Kidney epithelial cell (primary cell): ENCODE results near the gene OMP. TPM values are rescaled to one million over a fixed set of nuclear protein-coding genes. Genes with fewer than 3 reads are reported as not detected.
"Not testable (repeated sequence)": the region's sequence is repeated elsewhere in the genome, so short reads cannot be mapped to it uniquely, and the experiment has no call there.

Experiments used
- DNase-seq: peaks from one replicate; pipeline ENCODE4 v3.0.0-alpha.2; 2010; ENCODE audit warnings: low read depth
- H3K27me3 ChIP-seq: 2 replicates; pipeline ENCODE4 v1.6.0; 2011; ENCODE audit warnings: low read length; ENCODE audit not compliant: control insufficient read depth, insufficient read depth
- H3K36me3 ChIP-seq: 2 replicates; pipeline ENCODE4 v1.5.1; 2011; ENCODE audit warnings: low read length; ENCODE audit not compliant: control insufficient read depth, insufficient read depth
- H3K4me3 ChIP-seq: 2 replicates; pipeline ENCODE4 v1.5.1; 2011; ENCODE audit warnings: low read depth, mild to moderate bottlenecking, control low read depth, low read length
- total RNA-seq: library from RNA; depleted of rRNA; stranded (reverse); fragments of >200 nt; gene quantifications from 2 replicates; pipeline ENCODE4 v1.2.3, GENCODE V29; 2015
- TF ChIP-seq, protein P1 (sequence below): IDR thresholded peaks from 2 replicates; pipeline ENCODE4 v1.5.1; 2011; ENCODE audit warnings: mild to moderate bottlenecking, moderate library complexity, low read length, control low read depth, inconsistent platforms; ENCODE audit not compliant: insufficient read depth, poor library complexity, severe bottlenecking

OMP gene
- total RNA-seq, 1 donor from 2014 or later, result not detected

DNA sequence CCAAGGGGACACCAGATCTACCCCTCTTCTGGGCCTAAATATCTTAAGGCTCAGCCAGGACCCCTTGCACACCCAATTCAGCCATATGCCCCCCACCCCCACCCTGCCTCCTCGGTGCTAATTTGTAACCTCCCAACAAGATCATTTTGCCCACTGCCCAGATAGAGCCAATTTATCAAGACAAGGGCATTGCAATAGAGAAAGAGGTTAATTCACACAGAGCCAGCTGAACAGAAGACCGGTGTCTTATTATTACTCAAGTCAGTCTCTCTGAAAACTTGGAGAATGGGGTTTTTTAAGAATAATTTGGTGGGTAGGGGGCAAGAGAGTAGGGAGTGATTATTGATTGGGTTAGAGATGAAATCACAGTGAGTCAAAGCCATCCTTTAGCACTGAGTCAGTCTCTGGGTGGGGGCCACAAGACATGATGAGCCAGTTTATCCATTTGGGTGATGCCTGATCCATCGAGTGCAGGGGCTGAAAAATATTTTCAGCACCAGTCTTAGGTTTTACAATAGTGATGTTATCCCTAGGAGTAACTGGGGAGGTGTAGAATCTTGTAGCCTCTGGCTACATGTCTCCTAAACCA, 45.7 kb upstream of the OMP start:
- TF ChIP-seq, protein P1, sequence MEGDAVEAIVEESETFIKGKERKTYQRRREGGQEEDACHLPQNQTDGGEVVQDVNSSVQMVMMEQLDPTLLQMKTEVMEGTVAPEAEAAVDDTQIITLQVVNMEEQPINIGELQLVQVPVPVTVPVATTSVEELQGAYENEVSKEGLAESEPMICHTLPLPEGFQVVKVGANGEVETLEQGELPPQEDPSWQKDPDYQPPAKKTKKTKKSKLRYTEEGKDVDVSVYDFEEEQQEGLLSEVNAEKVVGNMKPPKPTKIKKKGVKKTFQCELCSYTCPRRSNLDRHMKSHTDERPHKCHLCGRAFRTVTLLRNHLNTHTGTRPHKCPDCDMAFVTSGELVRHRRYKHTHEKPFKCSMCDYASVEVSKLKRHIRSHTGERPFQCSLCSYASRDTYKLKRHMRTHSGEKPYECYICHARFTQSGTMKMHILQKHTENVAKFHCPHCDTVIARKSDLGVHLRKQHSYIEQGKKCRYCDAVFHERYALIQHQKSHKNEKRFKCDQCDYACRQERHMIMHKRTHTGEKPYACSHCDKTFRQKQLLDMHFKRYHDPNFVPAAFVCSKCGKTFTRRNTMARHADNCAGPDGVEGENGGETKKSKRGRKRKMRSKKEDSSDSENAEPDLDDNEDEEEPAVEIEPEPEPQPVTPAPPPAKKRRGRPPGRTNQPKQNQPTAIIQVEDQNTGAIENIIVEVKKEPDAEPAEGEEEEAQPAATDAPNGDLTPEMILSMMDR, result no peak
- Histone ChIP-seq H3K4me3 (no peak overlapping the region), H3K27me3 (no peaks in the 10 kb centered on the region), H3K36me3 (no peaks in the 10 kb centered on the region)
- DNase-seq, result no peak

DNA sequence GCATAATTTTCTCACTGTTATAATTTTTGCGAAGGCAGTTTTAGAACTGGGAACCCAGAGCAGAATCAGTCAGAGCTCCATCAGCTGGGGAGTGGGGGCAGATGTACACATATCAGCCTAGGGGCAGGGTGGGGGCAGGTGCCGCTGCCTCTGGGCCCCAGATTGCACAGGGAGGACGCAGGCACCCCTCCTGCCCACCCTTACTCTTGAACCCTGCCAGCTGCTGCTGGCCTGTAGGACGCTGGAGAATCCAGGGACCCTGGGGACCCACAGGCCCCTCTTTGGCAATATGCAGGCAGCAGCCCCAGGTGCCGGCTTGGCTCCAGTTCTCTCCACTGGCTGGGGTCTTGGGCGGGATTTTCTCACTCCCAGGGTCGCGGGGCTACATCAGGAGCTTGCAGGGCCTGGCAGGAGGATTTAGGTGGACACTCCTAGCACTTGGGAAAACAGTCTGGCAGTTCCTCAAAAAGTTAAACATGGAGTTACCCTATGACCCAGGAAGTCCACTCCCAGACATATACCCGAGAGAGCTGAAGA, 44.6 kb upstream of the OMP start:
- TF ChIP-seq, protein P1, result no peak
- H3K4me3 ChIP-seq, result no peak overlapping the region
- no peaks in the 10 kb centered on the region for H3K36me3 ChIP-seq
- no peak for DNase-seq
- H3K27me3 ChIP-seq, result no peaks in the 10 kb centered on the region

DNA sequence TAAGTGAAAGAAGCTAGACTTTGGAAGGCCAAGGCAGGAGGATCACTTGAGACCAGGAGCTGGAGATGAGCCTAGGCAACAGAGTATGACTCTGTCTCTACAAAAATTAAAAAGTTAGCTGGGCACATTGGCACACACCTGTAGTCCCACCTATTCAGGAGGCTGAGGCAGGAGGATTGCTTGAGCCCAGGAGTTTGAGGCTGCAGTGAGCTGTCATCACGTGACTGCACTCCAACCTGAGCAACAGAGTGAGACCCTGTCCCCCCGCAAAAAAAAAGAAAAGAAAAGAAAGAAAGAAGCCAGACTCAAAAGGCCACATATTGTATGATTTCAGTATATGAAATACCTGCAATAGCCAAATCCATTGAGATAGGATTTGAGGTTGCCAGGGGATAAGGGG, 43.7 kb upstream of the OMP start:
- no peak overlapping the region for H3K4me3 ChIP-seq
- DNase-seq, result no peak
- H3K27me3 ChIP-seq, result no peaks in the 10 kb centered on the region
- no peaks in the 10 kb centered on the region for H3K36me3 ChIP-seq
- TF ChIP-seq, protein P1, result no peak

DNA sequence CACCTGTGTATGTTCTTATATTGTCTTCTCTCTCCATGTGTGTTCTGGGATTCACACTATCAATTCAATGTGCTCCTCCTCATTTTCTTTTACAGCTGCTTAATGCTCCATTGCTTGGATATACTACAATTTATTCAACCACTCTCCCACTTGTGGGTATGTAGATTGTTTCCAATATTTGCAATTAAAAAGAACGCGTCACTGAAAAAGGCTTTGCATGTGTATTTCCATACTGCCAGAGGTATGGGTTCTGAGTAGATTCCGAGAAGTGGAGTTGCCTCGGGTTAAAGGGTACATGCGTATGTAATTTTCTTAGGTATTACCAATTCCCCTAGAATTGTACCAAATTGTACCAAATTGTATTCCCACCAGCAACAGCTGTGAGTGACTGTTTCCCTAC, 42.8 kb upstream of the OMP start:
- DNase-seq, result no peak
- TF ChIP-seq, protein P1, result no peak
- H3K36me3 ChIP-seq, result no peaks in the 10 kb centered on the region
- no peaks in the 10 kb centered on the region for H3K27me3 ChIP-seq
- no peak overlapping the region for H3K4me3 ChIP-seq

DNA sequence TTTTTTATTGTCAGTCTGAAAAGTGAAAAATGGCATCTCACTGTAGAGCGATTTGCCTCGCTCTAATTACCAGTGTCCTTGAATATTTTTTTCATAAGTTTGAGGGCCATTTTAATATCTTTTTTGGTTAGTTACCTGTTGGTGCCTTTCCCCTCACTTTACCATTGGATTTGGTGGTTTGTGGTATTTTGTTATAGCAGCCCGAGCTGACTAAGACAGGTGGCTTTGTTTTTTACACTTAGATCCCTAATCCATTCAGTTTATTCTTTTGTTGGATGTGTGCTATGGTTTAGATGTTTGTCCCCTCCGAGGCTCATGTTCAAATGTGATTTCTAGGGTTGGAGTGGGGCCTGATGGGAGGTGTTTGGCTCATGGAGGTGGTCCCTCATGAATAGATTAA, 42.4 kb upstream of the OMP start:
- Histone ChIP-seq H3K4me3 (no peak overlapping the region), H3K27me3 (no peaks in the 10 kb centered on the region), H3K36me3 (no peaks in the 10 kb centered on the region)
- DNase-seq, result no peak
- TF ChIP-seq, protein P1, result no peak

DNA sequence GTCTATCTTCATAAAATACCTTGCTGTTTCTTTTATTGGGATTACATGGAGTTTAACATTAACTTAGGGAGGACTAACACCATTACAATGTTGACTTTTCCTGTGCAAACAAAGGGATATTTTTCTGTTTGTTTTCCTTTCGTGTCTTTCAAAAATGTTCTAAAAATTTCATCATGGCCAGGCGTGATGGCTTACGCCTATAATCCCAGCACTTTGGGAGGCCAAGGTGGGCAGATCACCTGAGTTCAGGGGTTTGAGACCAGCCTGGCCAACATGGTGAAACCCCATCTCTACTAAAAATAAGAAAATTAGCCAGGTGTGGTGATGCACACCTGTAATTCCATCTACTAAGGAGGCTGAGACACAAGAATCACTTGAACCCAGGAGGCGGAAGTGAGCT, 41.4 kb upstream of the OMP start:
- H3K27me3 ChIP-seq, H3K36me3 ChIP-seq, DNase-seq, H3K4me3 ChIP-seq: not testable (repeated sequence)
